Epithelial cell of esophagus (primary cell): Measurements from ENCODE around the gene CTBP2.

ENCODE experiments used
- DNase-seq: peaks from one replicate; pipeline ENCODE4 v3.0.0; 2010; ENCODE audit warnings: low read depth
- H3K4me3 ChIP-seq: 2 replicates; pipeline ENCODE4 v1.5.1; 2011; ENCODE audit warnings: mild to moderate bottlenecking, low read length, control low read depth
- CTCF ChIP-seq: IDR thresholded peaks from 2 replicates; pipeline ENCODE4 v1.5.1; 2011; ENCODE audit warnings: low read depth, mild to moderate bottlenecking, low read length, control low read depth, inconsistent platforms; ENCODE audit not compliant: insufficient read depth; ENCODE audit errors: missing control alignments

CTBP2 gene

DNA sequence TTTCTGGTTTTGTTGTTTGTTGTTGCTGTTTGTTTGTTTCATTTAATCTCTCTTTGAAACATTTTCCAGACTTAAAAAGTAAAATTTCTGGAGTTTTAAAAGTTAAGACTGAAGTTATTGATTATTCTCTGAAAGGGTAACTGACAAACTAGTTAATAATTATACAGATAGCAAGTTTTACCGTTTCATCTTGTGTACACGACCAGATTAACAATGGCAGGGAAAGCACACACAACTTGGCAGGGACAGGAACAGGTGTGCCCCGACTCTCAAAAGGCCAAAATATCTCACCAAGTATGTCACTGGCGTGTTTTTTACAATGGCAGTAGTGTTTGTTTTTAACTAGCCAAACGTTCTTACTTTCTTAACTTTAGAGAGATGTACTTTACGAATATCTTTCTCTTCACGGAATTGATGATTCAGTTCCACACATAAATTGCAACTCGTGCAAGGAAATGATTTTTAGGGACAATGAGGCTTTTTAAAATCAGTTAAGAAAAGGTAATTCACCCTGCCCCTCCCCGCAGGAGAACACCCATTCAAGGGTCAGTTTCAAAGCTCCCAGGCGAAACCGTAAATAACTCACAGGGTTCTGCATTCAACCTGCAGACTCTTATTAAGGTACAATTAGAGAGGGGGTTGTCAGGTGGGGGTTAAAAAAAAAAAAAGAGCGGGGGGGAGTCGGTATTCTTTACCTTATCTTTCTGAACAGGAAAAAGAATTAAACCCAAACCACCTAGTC is 3.5 kb downstream of the CTBP2 start:
- no peak for TF ChIP-seq CTCF
- peak overlapping the region; percentile 79 for H3K4me3 ChIP-seq
- no peak for DNase-seq

DNA sequence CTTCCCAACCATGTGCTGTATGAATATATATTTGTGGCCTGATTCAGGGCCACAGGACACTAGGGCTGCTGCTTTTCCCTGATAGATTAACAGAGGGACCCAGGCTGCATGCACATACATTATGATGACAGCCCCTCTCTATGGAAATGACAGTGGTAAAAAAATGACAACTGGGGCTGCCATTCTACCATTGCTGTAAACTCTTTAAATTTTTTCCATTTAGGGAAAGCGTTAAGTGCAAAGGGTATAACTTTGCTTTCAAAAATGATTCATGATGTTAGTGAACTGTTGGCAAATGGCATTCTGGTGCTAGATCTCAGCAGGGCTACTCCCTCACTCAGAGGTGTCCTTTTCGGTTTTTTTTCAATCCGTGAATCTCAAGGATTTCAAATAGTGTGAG is 4.2 kb downstream of the CTBP2 start:
- TF ChIP-seq CTCF = no peak
- H3K4me3 ChIP-seq = peak overlapping the region; percentile 79
- no peak for DNase-seq

- peak overlapping the region; percentile 31 for H3K4me3 ChIP-seq
- TF ChIP-seq CTCF = no peak
Observed at GRCh38 chr10:125155101-125155500, 5.3 kb downstream of the CTBP2 start.

DNA sequence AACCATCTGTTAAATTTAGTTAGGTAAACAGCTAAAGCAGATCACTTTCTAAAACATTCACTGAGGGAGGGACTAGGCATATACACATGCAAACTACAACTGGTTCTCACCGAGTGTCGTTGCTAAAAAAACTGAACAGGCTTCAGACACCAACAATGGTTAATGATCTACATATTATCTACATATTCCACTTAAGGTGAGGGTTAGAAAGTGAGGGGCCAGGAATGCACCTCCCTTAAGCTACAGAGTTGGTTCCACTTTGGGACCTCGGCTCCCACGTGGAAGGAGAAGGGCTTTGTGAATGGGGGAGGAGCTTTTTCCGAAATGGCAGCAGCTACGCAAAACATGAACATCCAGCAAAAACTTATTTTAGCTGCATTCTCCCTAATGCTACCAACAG is 5.8 kb downstream of the CTBP2 start:
- no peak for DNase-seq

More at GRCh38 chr10:125155101-125155500, 5.3 kb downstream of the CTBP2 start:
- no peak for DNase-seq

GRCh38 chr10:125153703-125154490 is 6.5 kb downstream of the CTBP2 start:
- TF ChIP-seq CTCF = no peak
- H3K4me3 ChIP-seq = no peak overlapping the region

More for the DNA sequence above, 5.8 kb downstream of the CTBP2 start:
- peak overlapping the region; percentile 31 for H3K4me3 ChIP-seq
- no peak for TF ChIP-seq CTCF

DNA sequence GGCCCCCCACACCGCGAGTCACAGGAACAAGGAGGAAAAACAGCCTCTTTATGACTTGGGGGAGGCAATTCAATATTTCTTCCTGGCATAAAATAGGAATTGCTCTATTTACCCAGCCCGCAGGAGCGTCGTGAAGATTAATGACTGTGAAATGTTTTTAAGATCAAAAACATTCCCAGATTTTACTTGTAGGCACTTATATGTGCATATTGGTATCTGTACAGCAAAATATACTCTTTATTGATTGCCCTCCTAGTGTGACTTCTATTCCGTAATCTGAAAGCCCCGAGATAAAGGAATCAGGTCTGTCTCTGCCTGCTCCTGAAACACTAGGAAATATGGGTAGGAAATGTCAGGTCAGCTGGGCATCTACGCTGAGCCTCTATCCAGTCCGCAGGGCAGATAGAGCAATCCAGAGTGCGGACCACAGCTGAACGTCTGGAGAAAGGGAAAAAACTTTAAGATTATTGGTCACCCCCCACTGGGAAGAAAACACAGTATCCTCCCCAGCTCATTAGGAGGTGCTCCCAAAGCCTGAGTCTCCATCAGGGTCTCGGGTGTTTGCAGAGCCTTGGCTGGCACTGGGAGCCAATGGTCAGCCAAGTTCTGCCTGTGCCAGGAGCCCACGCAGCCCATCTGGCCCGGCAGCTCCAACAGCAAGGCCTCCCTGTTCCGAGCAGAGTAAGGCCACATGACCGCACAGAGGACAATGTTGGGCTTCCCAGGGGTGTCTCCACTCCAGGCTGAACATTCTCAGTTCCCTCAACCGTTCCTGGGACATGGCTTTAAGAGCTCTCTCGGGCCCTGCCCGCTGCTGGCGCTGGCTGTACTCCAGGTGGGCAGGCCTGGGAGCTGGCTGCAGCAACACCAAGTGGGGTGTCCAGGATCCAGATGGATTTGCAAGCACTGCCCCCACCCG is 7.7 kb downstream of the CTBP2 start:
- no peak for DNase-seq
- peak overlapping the region; percentile 43 for H3K4me3 ChIP-seq
- TF ChIP-seq CTCF = no peak

More at GRCh38 chr10:125153703-125154490, 6.5 kb downstream of the CTBP2 start:
- no peak for DNase-seq
